ENCODE results near the gene COMMD10.

- TF ChIP-seq BRCA1 (IDR thresholded peaks at IDR 0.05; ENCODE audit: low read depth, low read length) (no peak), JUN (IDR thresholded peaks at IDR 0.05; ENCODE audit: low read depth, low read length) (no peak), EP300 (IDR thresholded peaks at IDR 0.05; ENCODE audit: borderline replicate concordance in 1 of 2, low read depth in 2 of 2, low read length in 2 of 2) (no peak)
Observed at GRCh38 chr5:116229131-116229689, 144.4 kb downstream of the COMMD10 start.

Measured in H1 (cell line).